PC-3 (cell line): ENCODE results near the gene MORN1.

ENCODE experiments used
- EZH2phosphoT487 ChIP-seq: fragments of 300-600 bp; sonication (generic); IDR thresholded peaks from 2 replicates; pipeline ENCODE4 v1.6.1; 2018; ENCODE audit warnings: mild to moderate bottlenecking, antibody characterized with exemption, low read length, borderline replicate concordance
- TF ChIP-seq, protein P1 (sequence below): fragments of 300-600 bp; sonication (generic); conservative IDR thresholded peaks from 2 replicates; pipeline ENCODE4 v1.5.1; 2017; ENCODE audit warnings: antibody characterized with exemption, low read depth, mild to moderate bottlenecking, low read length

DNA sequence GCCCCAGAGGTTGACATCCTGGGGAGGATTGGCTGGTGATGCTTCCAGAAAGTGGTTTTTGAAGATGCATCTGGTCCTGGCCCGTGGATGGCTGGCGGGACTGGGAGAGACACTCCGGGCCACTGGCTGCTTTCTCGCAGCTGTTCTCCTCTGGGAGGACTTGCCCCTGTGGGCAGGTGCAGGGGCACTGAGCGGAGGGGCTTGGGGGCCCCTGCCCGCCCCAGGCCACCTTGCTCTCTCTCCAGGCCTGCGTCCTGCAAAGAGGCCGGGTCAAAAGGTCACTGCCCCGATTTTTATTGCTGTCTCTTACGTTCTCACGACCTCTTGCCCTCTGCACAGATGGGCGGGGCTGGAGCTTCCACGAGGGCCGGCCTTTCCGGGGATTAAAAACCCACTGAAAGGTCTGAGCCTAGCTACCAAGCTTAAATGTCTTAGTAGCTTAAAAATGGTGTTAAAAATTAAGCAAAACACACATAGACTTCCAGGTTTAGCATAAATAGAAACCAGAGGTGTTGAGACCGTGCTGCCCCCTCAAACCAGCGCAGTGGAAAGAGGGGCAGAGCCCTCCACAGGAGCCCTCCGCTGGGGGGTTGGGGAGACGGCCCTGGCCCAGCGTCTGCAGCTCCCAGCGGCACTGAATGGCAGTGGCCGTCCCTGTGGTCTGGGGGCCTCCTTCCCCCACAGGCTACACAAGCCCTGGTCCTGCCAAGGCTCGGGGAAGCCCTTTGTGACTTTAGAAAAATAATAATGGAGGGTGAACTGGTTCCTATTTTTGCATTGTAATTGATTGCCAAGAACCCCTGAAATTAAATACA, 119.3 kb downstream of the MORN1 start:
- TF ChIP-seq, protein P1, sequence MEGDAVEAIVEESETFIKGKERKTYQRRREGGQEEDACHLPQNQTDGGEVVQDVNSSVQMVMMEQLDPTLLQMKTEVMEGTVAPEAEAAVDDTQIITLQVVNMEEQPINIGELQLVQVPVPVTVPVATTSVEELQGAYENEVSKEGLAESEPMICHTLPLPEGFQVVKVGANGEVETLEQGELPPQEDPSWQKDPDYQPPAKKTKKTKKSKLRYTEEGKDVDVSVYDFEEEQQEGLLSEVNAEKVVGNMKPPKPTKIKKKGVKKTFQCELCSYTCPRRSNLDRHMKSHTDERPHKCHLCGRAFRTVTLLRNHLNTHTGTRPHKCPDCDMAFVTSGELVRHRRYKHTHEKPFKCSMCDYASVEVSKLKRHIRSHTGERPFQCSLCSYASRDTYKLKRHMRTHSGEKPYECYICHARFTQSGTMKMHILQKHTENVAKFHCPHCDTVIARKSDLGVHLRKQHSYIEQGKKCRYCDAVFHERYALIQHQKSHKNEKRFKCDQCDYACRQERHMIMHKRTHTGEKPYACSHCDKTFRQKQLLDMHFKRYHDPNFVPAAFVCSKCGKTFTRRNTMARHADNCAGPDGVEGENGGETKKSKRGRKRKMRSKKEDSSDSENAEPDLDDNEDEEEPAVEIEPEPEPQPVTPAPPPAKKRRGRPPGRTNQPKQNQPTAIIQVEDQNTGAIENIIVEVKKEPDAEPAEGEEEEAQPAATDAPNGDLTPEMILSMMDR = no peak
- TF ChIP-seq EZH2phosphoT487 = no peak
